AG10803 (cell line): ENCODE results near the gene FATE1.

Source experiments
- DNase-seq: peaks from one replicate; pipeline ENCODE4 v3.0.0; 2010; ENCODE audit warnings: low read depth
- H3K4me3 ChIP-seq: 2 replicates; pipeline ENCODE4 v1.5.1; 2011; ENCODE audit warnings: mild to moderate bottlenecking, low read length, control low read depth
- CTCF ChIP-seq: conservative IDR thresholded peaks from 2 replicates; pipeline ENCODE4 v1.5.1; 2011; ENCODE audit warnings: mild to moderate bottlenecking, low read length, control low read depth, inconsistent platforms

FATE1 gene

DNA sequence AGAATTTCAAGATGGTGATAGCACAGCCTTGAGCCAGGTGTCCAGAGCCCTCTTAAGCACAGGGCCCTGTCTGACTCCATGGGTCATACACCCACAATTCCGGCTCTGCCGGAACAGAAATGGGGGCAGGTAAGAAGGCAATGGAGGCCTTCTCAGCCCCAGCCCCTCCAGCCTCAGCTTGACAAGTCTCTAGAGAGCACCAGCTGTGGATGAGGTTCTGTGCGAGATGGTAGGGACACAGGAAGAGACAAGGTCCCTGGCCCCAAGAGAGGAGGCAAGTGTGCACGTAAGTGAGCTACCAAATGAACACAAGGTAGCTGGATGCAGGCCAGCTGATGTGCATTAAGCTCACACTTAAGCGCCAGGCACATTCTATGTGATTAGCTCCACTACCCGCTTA, 23.0 kb upstream of the FATE1 start:
- no peak for TF ChIP-seq CTCF
- no peak for DNase-seq
- no peak overlapping the region for H3K4me3 ChIP-seq

GRCh38 chrX:151694121-151694520, 21.7 kb upstream of the FATE1 start:
- TF ChIP-seq CTCF = no peak
- DNase-seq = no peak
- no peak overlapping the region for H3K4me3 ChIP-seq

- no peak for DNase-seq
- H3K4me3 ChIP-seq = no peak within 1 kb of the TSS
- TF ChIP-seq CTCF = no peak
Measured at GRCh38 chrX:151694661-151695582, 20.9 kb upstream of the FATE1 start, which contains the start of gene PRRG3. PRRG3 (plus strand) TSS chrX:151695458; CDS start chrX:151698815, 3,357 bp downstream.

DNA sequence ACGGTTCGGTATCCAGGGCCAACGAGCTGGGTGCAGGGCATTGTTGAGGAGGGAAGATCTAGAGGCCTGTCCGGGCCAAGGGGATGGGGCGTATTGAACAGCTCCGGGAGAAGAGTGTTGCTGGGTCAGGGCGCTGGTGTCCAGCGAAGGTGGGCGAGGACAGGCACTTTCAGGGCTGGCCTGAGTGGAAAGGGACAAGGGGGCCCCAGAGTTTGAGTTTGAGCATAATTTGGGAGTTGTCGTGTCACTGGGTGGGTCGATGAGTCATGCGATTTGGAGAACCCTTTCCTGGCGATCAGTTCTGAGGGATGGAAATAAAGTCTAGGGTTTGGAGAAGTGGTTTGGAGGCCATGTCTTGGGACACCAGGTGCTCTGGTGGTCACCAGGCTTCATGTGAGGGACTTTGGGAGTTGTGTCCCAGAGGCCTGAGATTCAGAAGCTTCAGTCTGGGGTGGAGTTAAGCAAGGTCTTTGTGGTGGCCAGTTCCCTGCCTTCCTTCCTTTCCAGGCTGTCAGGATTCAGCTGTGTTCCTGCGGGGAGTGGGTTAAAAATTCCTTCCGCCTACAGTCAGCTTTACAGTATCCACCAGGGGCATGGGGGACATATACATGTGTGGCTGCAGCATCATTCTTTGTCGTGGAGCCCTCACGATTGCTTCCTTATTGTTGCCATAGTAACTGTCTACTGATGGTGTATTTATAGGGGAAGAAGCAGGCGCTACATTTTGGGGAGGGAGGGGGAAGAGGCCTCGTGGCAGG, 20.1 kb upstream of the FATE1 start:
- no peak for DNase-seq
- H3K4me3 ChIP-seq = no peak overlapping the region

GRCh38 chrX:151697082-151697481, 18.8 kb upstream of the FATE1 start:
- peak; percentile 56 for DNase-seq
- H3K4me3 ChIP-seq = peak overlapping the region; percentile 32

More for the DNA sequence above, 20.1 kb upstream of the FATE1 start:
- TF ChIP-seq CTCF = no peak

GRCh38 chrX:151697522-151697921, 18.3 kb upstream of the FATE1 start:
- no peak for TF ChIP-seq CTCF
- peak overlapping the region; percentile 32 for H3K4me3 ChIP-seq
- DNase-seq = peak; percentile 94

DNA sequence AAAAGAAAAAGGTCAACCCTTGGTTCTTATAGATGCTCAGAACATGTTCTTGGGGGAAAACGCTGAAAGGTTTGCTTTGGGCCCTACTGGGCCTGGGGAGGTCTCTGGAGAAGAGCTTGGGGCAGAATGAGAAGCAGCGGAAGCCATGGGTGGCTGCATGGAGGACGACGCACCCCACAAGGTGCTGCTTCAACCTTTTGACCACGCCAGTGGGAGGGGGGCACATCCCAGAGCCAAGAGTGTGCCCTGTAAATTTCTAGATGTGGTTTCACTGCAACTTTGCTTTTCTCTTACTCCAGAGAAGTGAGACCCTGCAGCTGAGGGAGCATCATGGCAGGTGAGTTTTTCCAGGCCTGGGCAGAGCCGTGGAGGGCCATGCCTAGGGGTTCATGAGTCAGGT, 17.4 kb upstream of the FATE1 start:
- no peak overlapping the region for H3K4me3 ChIP-seq
- no peak for DNase-seq
- TF ChIP-seq CTCF = no peak
